ENCODE data around the gene LYSET.
"Not testable (repeated sequence)": the region's sequence is repeated elsewhere in the genome, so short reads cannot be mapped to it uniquely, and the experiment has no call there.

LYSET gene

GRCh38 chr14:93228550-93228949 lies 43.4 kb downstream of the LYSET start:
- H3K9me3 Mint-ChIP-seq: peaks cover 0 to 4% of the 10 kb centered on the region in 2 donors
- peaks cover 17 to 18% of the 10 kb centered on the region in 2 donors for H3K27me3 Mint-ChIP-seq
- peaks cover 41 to 57% of the 10 kb centered on the region in 2 donors for H3K36me3 Mint-ChIP-seq
- H3K27ac Mint-ChIP-seq: no peak overlapping the region
- DNase-seq (no peak), ATAC-seq (replicated peaks) (no peak)
- peaks cover 13 to 17% of the 10 kb centered on the region in 2 donors for H3K4me1 Mint-ChIP-seq
- H3K4me3 Mint-ChIP-seq: no peak overlapping the region

GRCh38 chr14:93230539-93230938 lies 45.4 kb downstream of the LYSET start:
- peaks cover 29 to 47% of the 10 kb centered on the region in 2 donors for H3K36me3 Mint-ChIP-seq
- H3K9me3 Mint-ChIP-seq: peaks cover 0 to 4% of the 10 kb centered on the region in 2 donors
- ATAC-seq (replicated peaks) (no peak), DNase-seq (no peak)
- H3K4me1 Mint-ChIP-seq: peaks cover 15 to 23% of the 10 kb centered on the region in 2 donors
- peak overlapping the region; percentile 69 to 81 for H3K4me3 Mint-ChIP-seq
- peak overlapping the region; percentile 53 for H3K27ac Mint-ChIP-seq
- H3K27me3 Mint-ChIP-seq: peaks cover 17 to 18% of the 10 kb centered on the region in 2 donors

- peak overlapping the region; percentile 69 to 81 for H3K4me3 Mint-ChIP-seq
- no peak overlapping the region for H3K27ac Mint-ChIP-seq
- H3K36me3 Mint-ChIP-seq: peaks cover 23 to 40% of the 10 kb centered on the region in 2 donors
- ATAC-seq (replicated peaks) (peak; percentile 41 to 59), DNase-seq (no peak)
- peaks cover 15 to 23% of the 10 kb centered on the region in 2 donors for H3K4me1 Mint-ChIP-seq
- H3K9me3 Mint-ChIP-seq: peaks cover 0 to 4% of the 10 kb centered on the region in 2 donors
- peaks cover 17 to 18% of the 10 kb centered on the region in 2 donors for H3K27me3 Mint-ChIP-seq
Measured at GRCh38 chr14:93231129-93231979, 46.2 kb downstream of the LYSET start.

GRCh38 chr14:93232159-93232558 lies 47.0 kb downstream of the LYSET start:
- no peak overlapping the region for H3K4me3 Mint-ChIP-seq
- H3K9me3 Mint-ChIP-seq: peaks cover 0 to 4% of the 10 kb centered on the region in 2 donors
- no peak for ATAC-seq (replicated peaks)
- H3K4me1 Mint-ChIP-seq: peaks cover 15 to 23% of the 10 kb centered on the region in 2 donors
- H3K36me3 Mint-ChIP-seq: peaks cover 20 to 35% of the 10 kb centered on the region in 2 donors
- H3K27me3 Mint-ChIP-seq: peaks cover 17 to 18% of the 10 kb centered on the region in 2 donors
- H3K27ac Mint-ChIP-seq: no peak overlapping the region
- no peak for DNase-seq

GRCh38 chr14:93233078-93233477 lies 48.0 kb downstream of the LYSET start:
- Mint-ChIP-seq H3K27me3 (peaks cover 17 to 18% of the 10 kb centered on the region in 2 donors), H3K36me3 (peaks cover 16 to 27% of the 10 kb centered on the region in 2 donors), H3K4me1 (peaks cover 15 to 23% of the 10 kb centered on the region in 2 donors)
- not testable (repeated sequence) for DNase-seq; H3K9me3 Mint-ChIP-seq; H3K4me3 Mint-ChIP-seq; ATAC-seq (replicated peaks); H3K27ac Mint-ChIP-seq

- Mint-ChIP-seq H3K4me3 (no peak overlapping the region), H3K4me1 (peaks cover 15 to 23% of the 10 kb centered on the region in 2 donors), H3K27ac (peak overlapping the region; percentile 75), H3K36me3 (peaks cover 5 to 12% of the 10 kb centered on the region in 2 donors), H3K27me3 (peaks cover 17% of the 10 kb centered on the region in 2 donors), H3K9me3 (peaks cover 0 to 4% of the 10 kb centered on the region in 2 donors)
- ATAC-seq (replicated peaks) (no peak), DNase-seq (no peak)
Measured at GRCh38 chr14:93234798-93235197, 49.7 kb downstream of the LYSET start.

Data from stimulated activated naive B cell treated with anti-CD40 and anti-IgM and Interleukin-4, amounts not matched to agents 10 μg/mL and 1 μg/mL and 100 μg/mL, for 72 hours (primary cell).